Loucy (cell line): ENCODE results near the gene MDM4.

Experiments used
- H2AFZ ChIP-seq: fragments of 200-600 bp; sonication (generic); 2 replicates; pipeline ENCODE4 v1.6.0; 2016; ENCODE audit warnings: antibody characterized with exemption, mild to moderate bottlenecking, low read length, moderate library complexity
- H3F3A ChIP-seq: fragments of 200-600 bp; 2 replicates; pipeline ENCODE4 v1.6.0; 2016; ENCODE audit warnings: antibody characterized with exemption, low read depth, mild to moderate bottlenecking
- H3K27me3 ChIP-seq: fragments of 200-600 bp; sonication (generic); 2 replicates; pipeline ENCODE4 v1.6.1; 2014; ENCODE audit warnings: low read length, mild to moderate bottlenecking; ENCODE audit not compliant: insufficient read depth, poor library complexity, severe bottlenecking
- H3K36me3 ChIP-seq: fragments of 200-600 bp; sonication (generic); 2 replicates; pipeline ENCODE4 v1.6.1; 2016; ENCODE audit warnings: low read length; ENCODE audit not compliant: insufficient read depth
- H3K4me1 ChIP-seq: fragments of 200-600 bp; sonication (generic); 2 replicates; pipeline ENCODE4 v1.5.1; 2014; ENCODE audit warnings: low read length, mild to moderate bottlenecking; ENCODE audit not compliant: insufficient read depth, poor library complexity, severe bottlenecking
- H3K4me2 ChIP-seq: fragments of 200-600 bp; sonication (generic); 2 replicates; pipeline ENCODE4 v1.6.0; 2014; ENCODE audit warnings: antibody characterized with exemption, low read length, low read depth, mild to moderate bottlenecking; ENCODE audit not compliant: poor library complexity, severe bottlenecking
- H3K4me3 ChIP-seq: fragments of 200-600 bp; sonication (generic); 2 replicates; pipeline ENCODE4 v1.5.1; 2014; ENCODE audit warnings: low read length, mild to moderate bottlenecking, mixed read lengths; ENCODE audit not compliant: poor library complexity, severe bottlenecking
- H3K79me2 ChIP-seq: fragments of 200-600 bp; sonication (generic); 2 replicates; pipeline ENCODE4 v1.6.1; 2014; ENCODE audit warnings: low read length; ENCODE audit not compliant: insufficient read depth
- H3K9ac ChIP-seq: fragments of 200-600 bp; sonication (generic); 2 replicates; pipeline ENCODE4 v1.6.0; 2014; ENCODE audit warnings: mild to moderate bottlenecking, low read depth, low read length, moderate library complexity; ENCODE audit not compliant: poor library complexity, severe bottlenecking
- H3K9me2 ChIP-seq: fragments of 200-600 bp; sonication (generic); replicated peaks from 2 replicates; pipeline ENCODE4 v1.6.1; 2016; ENCODE audit warnings: low read depth, low read length, mixed read lengths
- H3K9me3 ChIP-seq: fragments of 200-600 bp; sonication (generic); 2 replicates; pipeline ENCODE4 v1.6.1; 2014; ENCODE audit warnings: mild to moderate bottlenecking, antibody characterized with exemption, low read length, low read depth; ENCODE audit not compliant: insufficient read depth
- H4K20me1 ChIP-seq: fragments of 200-600 bp; sonication (generic); 2 replicates; pipeline ENCODE4 v1.6.0; 2014; ENCODE audit warnings: antibody characterized with exemption, low read length, mild to moderate bottlenecking; ENCODE audit not compliant: insufficient read depth, poor library complexity, severe bottlenecking
- CTCF ChIP-seq: fragments of 200-600 bp; sonication (generic); conservative IDR thresholded peaks from 2 replicates; pipeline ENCODE4 v1.5.1; 2014; ENCODE audit warnings: mild to moderate bottlenecking, antibody characterized with exemption, low read length
- EZH2phosphoT487 ChIP-seq: fragments of 200-600 bp; IDR thresholded peaks from 2 replicates; pipeline ENCODE4 v1.6.1; 2018; ENCODE audit warnings: antibody characterized with exemption, mild to moderate bottlenecking, moderate library complexity, borderline replicate concordance

MDM4 gene

GRCh38 chr1:204487256-204487615 is 29.0 kb upstream of the MDM4 start:
- no peak overlapping the region for H3K4me3 ChIP-seq
- H3K36me3 ChIP-seq, result no peaks in the 10 kb centered on the region
- H3K27me3 ChIP-seq, result no peaks in the 10 kb centered on the region
- no peaks in the 10 kb centered on the region for H3K9me3 ChIP-seq
- H3K4me1 ChIP-seq, result peaks cover 53% of the 10 kb centered on the region
- peaks cover 16% of the 10 kb centered on the region for H4K20me1 ChIP-seq
- H3K9me2 ChIP-seq, result no peaks in the 10 kb centered on the region
- TF ChIP-seq CTCF (no peak), EZH2phosphoT487 (no peak)
- peaks cover 100% of the 10 kb centered on the region for H3K79me2 ChIP-seq
- no peak overlapping the region for H2AFZ ChIP-seq
- H3K4me2 ChIP-seq, result peak overlapping the region; percentile 97
- H3K9ac ChIP-seq, result no peak overlapping the region
- no peaks in the 10 kb centered on the region for H3F3A ChIP-seq

GRCh38 chr1:204491655-204492054 is 24.6 kb upstream of the MDM4 start:
- Histone ChIP-seq H3K36me3 (no peaks in the 10 kb centered on the region), H3F3A (no peaks in the 10 kb centered on the region), H3K4me1 (peaks cover 61% of the 10 kb centered on the region), H3K4me3 (peak overlapping the region; percentile 84), H3K9me3 (no peaks in the 10 kb centered on the region), H3K4me2 (peak overlapping the region; percentile 97), H3K79me2 (peaks cover 70% of the 10 kb centered on the region), H3K9me2 (no peaks in the 10 kb centered on the region), H3K27me3 (no peaks in the 10 kb centered on the region), H3K9ac (peak overlapping the region; percentile 91), H4K20me1 (peaks cover 19% of the 10 kb centered on the region), H2AFZ (no peak overlapping the region)
- TF ChIP-seq CTCF (no peak), EZH2phosphoT487 (no peak)

GRCh38 chr1:204493145-204493983 is 22.8 kb upstream of the MDM4 start:
- H3K4me1 ChIP-seq, result peaks cover 51% of the 10 kb centered on the region
- H3K4me3 ChIP-seq, result peak overlapping the region; percentile 84
- H3K9ac ChIP-seq, result peak overlapping the region; percentile 91
- H4K20me1 ChIP-seq, result peaks cover 19% of the 10 kb centered on the region
- H3K27me3 ChIP-seq, result no peaks in the 10 kb centered on the region
- peak overlapping the region; percentile 97 for H3K4me2 ChIP-seq
- H3F3A ChIP-seq, result no peaks in the 10 kb centered on the region
- no peaks in the 10 kb centered on the region for H3K9me3 ChIP-seq
- H3K36me3 ChIP-seq, result no peaks in the 10 kb centered on the region
- no peaks in the 10 kb centered on the region for H3K9me2 ChIP-seq
- H2AFZ ChIP-seq, result no peak overlapping the region; the same call in 1 of the 2 replicates
- H3K79me2 ChIP-seq, result peaks cover 53% of the 10 kb centered on the region
- no peak for TF ChIP-seq CTCF
- no peak for TF ChIP-seq EZH2phosphoT487
